CD4-positive, CD25-positive, alpha-beta regulatory T cell (primary cell): ENCODE measurements around the gene GALR3. TPM values are rescaled to one million over a fixed set of nuclear protein-coding genes. Genes with fewer than 3 reads are reported as not detected.

Source experiments
- ATAC-seq, 2 donors: fragments of 150-1000 bp; cut with Tn5 transposase; one replicate each; pipeline ENCODE4 v1.10.0; 2021; ENCODE audit warnings: low read depth in 2 of 2, moderate number of reproducible peaks in 2 of 2, moderate library complexity in 1 of 2
- DNase-seq, 3 donors: peaks; one replicate each; pipeline versions ENCODE4 v3.0.0 to v3.0.0-alpha.2; 2012 to 2022; ENCODE audit warnings: mixed read lengths in 1 of 3
- H3K27ac ChIP-seq: one replicate; pipeline ENCODE4 v1.7.0; 2013; ENCODE audit warnings: mild to moderate bottlenecking, low read length; ENCODE audit not compliant: insufficient read depth, poor library complexity, severe bottlenecking
- H3K27me3 ChIP-seq: one replicate; pipeline ENCODE4 v1.7.0; 2013; ENCODE audit warnings: low read length; ENCODE audit not compliant: control insufficient read depth, insufficient read depth
- H3K36me3 ChIP-seq: one replicate; pipeline ENCODE4 v1.7.0; 2013; ENCODE audit warnings: mild to moderate bottlenecking, low read length, moderate library complexity; ENCODE audit not compliant: control insufficient read depth, insufficient read depth
- H3K4me1 ChIP-seq: 2 replicates; pipeline ENCODE4 v1.7.0; 2013; ENCODE audit warnings: mild to moderate bottlenecking, low read length; ENCODE audit not compliant: insufficient read depth, control insufficient read depth, poor library complexity, severe bottlenecking
- H3K4me3 ChIP-seq: one replicate; pipeline ENCODE4 v1.7.0; 2013; ENCODE audit warnings: low read depth, mild to moderate bottlenecking, low read length, moderate library complexity
- H3K9me3 ChIP-seq, 2 experiments: 1 replicate in 1 of 2; 2 replicates in 1 of 2; pipeline ENCODE4 v1.7.0; 2013; ENCODE audit warnings: low read length in 2 of 2, mild to moderate bottlenecking in 1 of 2, moderate library complexity in 1 of 2; ENCODE audit not compliant: control insufficient read depth in 2 of 2
- H3K27ac Mint-ChIP-seq, 3 donors: one replicate each; pipeline ENCODE4 v1.8.0; 2020 to 2022; ENCODE audit warnings: mild to moderate bottlenecking in 3 of 3, mixed read lengths in 3 of 3, moderate library complexity in 2 of 3
- H3K27me3 Mint-ChIP-seq: one replicate; pipeline ENCODE4 v1.8.0; 2022; ENCODE audit warnings: mild to moderate bottlenecking, mixed read lengths
- H3K36me3 Mint-ChIP-seq: one replicate; pipeline ENCODE4 v1.8.0; 2020; ENCODE audit warnings: mixed read lengths
- H3K4me1 Mint-ChIP-seq, 4 donors: one replicate each; pipeline ENCODE4 v1.8.0; 2020 to 2022; ENCODE audit warnings: mixed read lengths in 4 of 4, mild to moderate bottlenecking in 1 of 4
- H3K4me3 Mint-ChIP-seq, 4 donors: one replicate each; pipeline ENCODE4 v1.8.0; 2020 to 2022; ENCODE audit warnings: mild to moderate bottlenecking in 4 of 4, mixed read lengths in 4 of 4, moderate library complexity in 3 of 4
- H3K9me3 Mint-ChIP-seq, 7 donors: one replicate each; pipeline ENCODE4 v1.8.0; 2020 to 2022; ENCODE audit warnings: mixed read lengths in 7 of 7, mild to moderate bottlenecking in 3 of 7, moderate library complexity in 2 of 7
- polyA plus RNA-seq, 4 donors: library from polyadenylated mRNA; unstranded; fragments of 300-500 nt; fragmentation: Illumina TruSeq; gene quantifications; one replicate each; pipeline ENCODE4 v1.2.3, GENCODE V29; 2021
- total RNA-seq: library from RNA; stranded (reverse); gene quantifications from one replicate; pipeline ENCODE4 v1.2.3, GENCODE V29; 2022

The GALR3 gene
- total and polyA plus RNA-seq, 5 donors from 2014 or later: not detected

GRCh38 chr22:37781434-37782059 lies 41.6 kb upstream of the GALR3 start:
- ATAC-seq (no peak), DNase-seq (no peak)
- Histone ChIP-seq H3K36me3 (no peaks in the 10 kb centered on the region), H3K27ac (no peak overlapping the region), H3K4me1 (no peaks in the 10 kb centered on the region), H3K4me3 (no peak overlapping the region), H3K9me3 (no peaks in the 10 kb centered on the region), H3K27me3 (no peaks in the 10 kb centered on the region)
- no peaks in the 10 kb centered on the region for H3K27me3 Mint-ChIP-seq
- no peaks in the 10 kb centered on the region for H3K9me3 Mint-ChIP-seq
- no peak overlapping the region for H3K4me3 Mint-ChIP-seq
- no peak overlapping the region for H3K27ac Mint-ChIP-seq
- peaks cover 0 to 1% (median 0%) of the 10 kb centered on the region in 4 donors for H3K4me1 Mint-ChIP-seq
- H3K36me3 Mint-ChIP-seq: no peaks in the 10 kb centered on the region

- Mint-ChIP-seq H3K36me3 (no peaks in the 10 kb centered on the region), H3K4me3 (no peak overlapping the region), H3K4me1 (no peaks in the 10 kb centered on the region), H3K9me3 (no peaks in the 10 kb centered on the region), H3K27ac (no peak overlapping the region), H3K27me3 (no peaks in the 10 kb centered on the region)
- Histone ChIP-seq H3K27me3 (no peaks in the 10 kb centered on the region), H3K4me1 (no peaks in the 10 kb centered on the region), H3K36me3 (no peaks in the 10 kb centered on the region), H3K27ac (no peak overlapping the region), H3K4me3 (no peak overlapping the region), H3K9me3 (no peaks in the 10 kb centered on the region)
- DNase-seq (no peak), ATAC-seq (no peak)
These were observed 40.6 kb upstream of the GALR3 start for GRCh38 chr22:37782340-37783168.

- Histone ChIP-seq H3K27ac (no peak overlapping the region), H3K27me3 (no peaks in the 10 kb centered on the region), H3K4me1 (no peaks in the 10 kb centered on the region), H3K4me3 (no peak overlapping the region), H3K9me3 (no peaks in the 10 kb centered on the region), H3K36me3 (no peaks in the 10 kb centered on the region)
- H3K9me3 Mint-ChIP-seq: no peaks in the 10 kb centered on the region
- ATAC-seq (no peak), DNase-seq (no peak)
- H3K36me3 Mint-ChIP-seq: no peaks in the 10 kb centered on the region
- H3K27ac Mint-ChIP-seq: no peak overlapping the region
- no peaks in the 10 kb centered on the region for H3K27me3 Mint-ChIP-seq
- no peak overlapping the region for H3K4me3 Mint-ChIP-seq
- H3K4me1 Mint-ChIP-seq: no peaks in the 10 kb centered on the region
These were observed 38.2 kb upstream of the GALR3 start for GRCh38 chr22:37784829-37785495.

- Mint-ChIP-seq H3K27me3 (no peaks in the 10 kb centered on the region), H3K4me1 (no peaks in the 10 kb centered on the region)
- ATAC-seq: no peak
These were observed 32.9 kb upstream of the GALR3 start for GRCh38 chr22:37790234-37790633.

GRCh38 chr22:37792494-37792893 lies 30.7 kb upstream of the GALR3 start:
- DNase-seq (no peak), ATAC-seq (no peak)
- no peaks in the 10 kb centered on the region for H3K4me1 Mint-ChIP-seq
- no peaks in the 10 kb centered on the region for H3K27me3 ChIP-seq
- H3K4me3 ChIP-seq: no peak overlapping the region
- no peaks in the 10 kb centered on the region for H3K36me3 Mint-ChIP-seq
- no peaks in the 10 kb centered on the region for H3K27me3 Mint-ChIP-seq
- H3K9me3 ChIP-seq: no peaks in the 10 kb centered on the region
- no peak overlapping the region for H3K27ac ChIP-seq
- H3K27ac Mint-ChIP-seq: no peak overlapping the region
- no peaks in the 10 kb centered on the region for H3K9me3 Mint-ChIP-seq
- H3K36me3 ChIP-seq: no peaks in the 10 kb centered on the region
- no peaks in the 10 kb centered on the region for H3K4me1 ChIP-seq
- no peak overlapping the region for H3K4me3 Mint-ChIP-seq

More at GRCh38 chr22:37790234-37790633, 32.9 kb upstream of the GALR3 start:
- Mint-ChIP-seq H3K4me3 (no peak overlapping the region), H3K9me3 (no peaks in the 10 kb centered on the region), H3K27ac (no peak overlapping the region), H3K36me3 (no peaks in the 10 kb centered on the region)
- H3K36me3 ChIP-seq: no peaks in the 10 kb centered on the region
- no peaks in the 10 kb centered on the region for H3K4me1 ChIP-seq
- no peak for DNase-seq
- no peaks in the 10 kb centered on the region for H3K27me3 ChIP-seq
- H3K4me3 ChIP-seq: no peak overlapping the region
- H3K27ac ChIP-seq: no peak overlapping the region
- H3K9me3 ChIP-seq: no peaks in the 10 kb centered on the region

- ATAC-seq (no peak), DNase-seq (no peak)
- H3K9me3 Mint-ChIP-seq: no peaks in the 10 kb centered on the region
- peaks cover 0 to 2% (median 0%) of the 10 kb centered on the region in 4 donors for H3K4me1 Mint-ChIP-seq
- no peaks in the 10 kb centered on the region for H3K36me3 Mint-ChIP-seq
- Histone ChIP-seq H3K9me3 (no peaks in the 10 kb centered on the region), H3K27ac (no peak overlapping the region), H3K4me3 (no peak overlapping the region), H3K27me3 (no peaks in the 10 kb centered on the region), H3K36me3 (no peaks in the 10 kb centered on the region), H3K4me1 (no peaks in the 10 kb centered on the region)
- H3K27me3 Mint-ChIP-seq: peaks cover 5% of the 10 kb centered on the region
- no peak overlapping the region for H3K27ac Mint-ChIP-seq
- no peak overlapping the region for H3K4me3 Mint-ChIP-seq
These were observed 28.8 kb upstream of the GALR3 start for GRCh38 chr22:37794376-37794775.

- Mint-ChIP-seq H3K4me1 (peaks cover 0 to 2% (median 0%) of the 10 kb centered on the region in 4 donors), H3K27me3 (peaks cover 15% of the 10 kb centered on the region), H3K4me3 (no peak overlapping the region), H3K27ac (no peak overlapping the region), H3K9me3 (peaks cover 0 to 2% (median 0%) of the 10 kb centered on the region in 7 donors), H3K36me3 (no peaks in the 10 kb centered on the region)
- no peaks in the 10 kb centered on the region for H3K4me1 ChIP-seq
- H3K9me3 ChIP-seq: no peaks in the 10 kb centered on the region
- no peaks in the 10 kb centered on the region for H3K27me3 ChIP-seq
- DNase-seq: no peak
- no peaks in the 10 kb centered on the region for H3K36me3 ChIP-seq
- no peak overlapping the region for H3K4me3 ChIP-seq
- ATAC-seq: no peak
- H3K27ac ChIP-seq: no peak overlapping the region
These were observed 27.1 kb upstream of the GALR3 start for GRCh38 chr22:37796079-37796478.
